H1 (cell line): ENCODE results near the gene METTL8.

ENCODE experiments used
- CTCF ChIP-seq, 3 experiments: IDR thresholded peaks; 1 replicate in 2 of 3; 2 replicates in 1 of 3; pipeline versions ENCODE4 v1.5.1 to v1.6.1; 2011; ENCODE audit warnings: low read length in 3 of 3, mild to moderate bottlenecking in 3 of 3, inconsistent platforms in 2 of 3, low read depth in 1 of 3, moderate library complexity in 1 of 3; ENCODE audit not compliant: insufficient read depth in 1 of 3; ENCODE audit errors: control extremely low read depth in 1 of 3
- E2F6 ChIP-seq: IDR thresholded peaks from 2 replicates; pipeline ENCODE4 v1.6.1; 2012; ENCODE audit warnings: inconsistent platforms
- EP300 ChIP-seq, 2 experiments: IDR thresholded peaks; 1 replicate in 1 of 2; 2 replicates in 1 of 2; pipeline ENCODE4 v1.6.1; 2011 to 2012; ENCODE audit warnings: low read depth in 2 of 2, low read length in 2 of 2, mild to moderate bottlenecking in 2 of 2, borderline replicate concordance in 1 of 2, inconsistent platforms in 1 of 2, moderate library complexity in 1 of 2
- MAX ChIP-seq: IDR thresholded peaks from 2 replicates; pipeline ENCODE4 v1.6.1; 2012; ENCODE audit warnings: inconsistent platforms
- POLR2A ChIP-seq, 2 experiments: IDR thresholded peaks; 1 replicate in 1 of 2; 2 replicates in 1 of 2; pipeline ENCODE4 v1.6.1; 2011; ENCODE audit warnings: low read depth in 2 of 2, low read length in 2 of 2, mild to moderate bottlenecking in 2 of 2; ENCODE audit errors: control extremely low read depth in 1 of 2
- TAF1 ChIP-seq: IDR thresholded peaks from 2 replicates; pipeline ENCODE4 v1.6.1; 2011; ENCODE audit warnings: mild to moderate bottlenecking, low read depth, low read length
- TCF12 ChIP-seq: IDR thresholded peaks from 2 replicates; pipeline ENCODE4 v1.6.1; 2011; ENCODE audit warnings: low read depth, mild to moderate bottlenecking, low read length

GRCh38 chr2:171320208-171320621 lies 113.6 kb downstream of the METTL8 start:
- TF ChIP-seq TAF1 (no peak), CTCF (IDR thresholded peaks at IDR 0.05; ENCODE audit: control extremely low read depth in 1 of 3, insufficient read depth in 1 of 3, low read depth in 1 of 3, low read length in 3 of 3) (no peak), EP300 (IDR thresholded peaks at IDR 0.05; ENCODE audit: borderline replicate concordance in 1 of 2, low read depth in 2 of 2, low read length in 2 of 2) (no peak), MAX (no peak), E2F6 (no peak), POLR2A (IDR thresholded peaks at IDR 0.05; ENCODE audit: control extremely low read depth in 1 of 2, low read depth in 2 of 2, low read length in 2 of 2) (no peak), TCF12 (no peak)
